HepG2 (cell line): ENCODE measurements around the gene GJA3. TPM values are rescaled to one million over a fixed set of nuclear protein-coding genes. Genes with fewer than 3 reads are reported as not detected.
A peak's percentile ranks its signal among the peaks of the same experiment; 100 is the strongest.

Experiments
- ADNP ChIP-seq: sonication (generic); formaldehyde crosslinking; IDR thresholded peaks from 2 replicates; pipeline ENCODE4 v1.4.0; 2020; ENCODE audit warnings: missing genetic modification reagents
- ATF7 ChIP-seq, 2 experiments: fragments of 450-650 bp in 1 of 2; sonication (generic) in 1 of 2; formaldehyde crosslinking in 1 of 2; IDR thresholded peaks; 2 replicates each; pipeline versions ENCODE4 v1.4.0 to v1.6.1; 2016 to 2020; ENCODE audit warnings: antibody characterized with exemption in 1 of 2, mild to moderate bottlenecking in 1 of 2, missing genetic modification reagents in 1 of 2
- CAMTA2 ChIP-seq: sonication (generic); formaldehyde crosslinking; IDR thresholded peaks from 2 replicates; pipeline ENCODE4 v1.4.0; 2020; ENCODE audit warnings: mild to moderate bottlenecking, missing genetic modification reagents, borderline replicate concordance
- DNMT1 ChIP-seq: sonication (generic); formaldehyde crosslinking; IDR thresholded peaks from 2 replicates; pipeline ENCODE4 v1.5.1; 2020; ENCODE audit warnings: mild to moderate bottlenecking, missing genetic modification reagents
- FOXK2 ChIP-seq: fragments of 450-650 bp; IDR thresholded peaks from 2 replicates; pipeline ENCODE4 v1.6.1; 2016
- GFI1 ChIP-seq: sonication (generic); formaldehyde crosslinking; IDR thresholded peaks from 2 replicates; pipeline ENCODE4 v1.5.0; 2020; ENCODE audit warnings: missing genetic modification reagents, mild to moderate bottlenecking, borderline replicate concordance
- PLRG1 ChIP-seq: fragments of 450-650 bp; conservative IDR thresholded peaks from 2 replicates; pipeline ENCODE4 v1.6.1; 2016
- RBFOX2 ChIP-seq: fragments of 200-400 bp; formaldehyde crosslinking; IDR thresholded peaks from 2 replicates; pipeline ENCODE4 v1.6.1; 2017; ENCODE audit warnings: low read depth, mild to moderate bottlenecking, low read length
- SMAD9 ChIP-seq: sonication (generic); formaldehyde crosslinking; IDR thresholded peaks from 2 replicates; pipeline ENCODE4 v1.5.1; 2020; ENCODE audit warnings: mild to moderate bottlenecking, missing genetic modification reagents
- ZEB1 ChIP-seq: IDR thresholded peaks from 2 replicates; pipeline ENCODE4 v1.6.1; 2012; ENCODE audit warnings: mild to moderate bottlenecking, low read depth, inconsistent platforms; ENCODE audit not compliant: insufficient replicate concordance
- ZFP36 ChIP-seq: fragments of 150-350 bp; IDR thresholded peaks from 2 replicates; pipeline ENCODE4 v1.6.1; 2018; ENCODE audit warnings: borderline replicate concordance, low read length, low read depth; ENCODE audit not compliant: partially characterized antibody
- ZNF3 ChIP-seq: IDR thresholded peaks from 2 replicates; pipeline ENCODE4 v1.7.0; 2017; ENCODE audit warnings: inconsistent platforms
- ZNF333 ChIP-seq: sonication (generic); formaldehyde crosslinking; IDR thresholded peaks from 2 replicates; pipeline ENCODE4 v1.4.0; 2020; ENCODE audit warnings: mild to moderate bottlenecking, missing genetic modification reagents, borderline replicate concordance
- ZNF34 ChIP-seq: sonication (generic); formaldehyde crosslinking; IDR thresholded peaks from 2 replicates; pipeline ENCODE4 v1.4.0; 2020; ENCODE audit warnings: mild to moderate bottlenecking, missing genetic modification reagents, borderline replicate concordance
- ZNF619 ChIP-seq: sonication (generic); formaldehyde crosslinking; IDR thresholded peaks from 2 replicates; pipeline ENCODE4 v1.4.0; 2020; ENCODE audit warnings: mild to moderate bottlenecking, missing genetic modification reagents
- ZNF772 ChIP-seq: sonication (generic); formaldehyde crosslinking; IDR thresholded peaks from 2 replicates; pipeline ENCODE4 v1.5.0; 2020; ENCODE audit warnings: mild to moderate bottlenecking, missing genetic modification reagents
- polyA plus RNA-seq, 8 experiments: library from polyadenylated mRNA; depleted of rRNA in 3 of 8; stranded (reverse) in 7 of 8; unstranded in 1 of 8; fragments of >200 nt; fragmentation: Illumina TruSeq in 4 of 8; extraction: Trizol in 4 of 8; gene quantifications; 2 replicates each; pipeline versions ENCODE4 v1.2.1 to v1.2.3, GENCODE V29; 2011 to 2016; ENCODE audit warnings: low read depth in 4 of 8, missing spikeins in 1 of 8, mixed read lengths in 1 of 8; ENCODE audit not compliant: insufficient read depth in 1 of 8
- total RNA-seq, 5 experiments: library from RNA; depleted of rRNA; stranded (reverse); fragments of >200 nt; fragmentation: Illumina TruSeq; extraction: Trizol; gene quantifications; 2 replicates each; pipeline ENCODE4 v1.2.3, GENCODE V29; 2016; ENCODE audit warnings: low read depth in 1 of 5
- TF ChIP-seq, protein P1 (sequence below): sonication (generic); formaldehyde crosslinking; IDR thresholded peaks from 2 replicates; pipeline ENCODE4 v1.5.1; 2020; ENCODE audit warnings: mild to moderate bottlenecking, missing genetic modification reagents, moderate library complexity
- TF ChIP-seq, protein P2 (sequence below): IDR thresholded peaks from 2 replicates; pipeline ENCODE4 v1.6.1; 2016

GJA3 gene
- total and polyA plus RNA-seq, 2 of the 13 experiments (the other 11 are each of a cell fraction or from before 2014, with no cell fraction given): 0.04 TPM

DNA sequence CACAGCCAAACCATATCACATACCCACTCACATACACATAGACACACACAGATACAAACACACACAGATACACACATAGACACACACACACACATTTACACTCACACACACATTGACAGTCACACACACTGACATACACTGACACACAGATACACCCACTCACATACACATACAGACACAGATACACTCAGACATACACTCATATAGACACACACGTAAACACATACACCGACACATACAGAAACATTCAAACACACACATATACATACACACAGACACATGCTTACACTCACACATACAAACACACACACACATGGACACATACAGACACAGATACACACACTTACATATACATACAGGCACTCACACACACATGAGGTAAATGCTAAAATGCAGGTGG, 30.2 kb downstream of the GJA3 start (continued):
- TF ChIP-seq PLRG1: no peak
- no peak for TF ChIP-seq ZFP36
- TF ChIP-seq RBFOX2: no peak
- no peak for TF ChIP-seq ADNP
- TF ChIP-seq GFI1 (CRISPR knock-in tag): no peak
- no peak for TF ChIP-seq DNMT1 (CRISPR knock-in tag)
- no peak for TF ChIP-seq CAMTA2 (CRISPR knock-in tag)
- no peak for TF ChIP-seq ZNF619 (CRISPR knock-in tag)
- no peak for TF ChIP-seq ZNF34 (CRISPR knock-in tag)
- TF ChIP-seq ZNF333 (CRISPR knock-in tag): no peak
- no peak for TF ChIP-seq ZNF3
- TF ChIP-seq, protein P1, sequence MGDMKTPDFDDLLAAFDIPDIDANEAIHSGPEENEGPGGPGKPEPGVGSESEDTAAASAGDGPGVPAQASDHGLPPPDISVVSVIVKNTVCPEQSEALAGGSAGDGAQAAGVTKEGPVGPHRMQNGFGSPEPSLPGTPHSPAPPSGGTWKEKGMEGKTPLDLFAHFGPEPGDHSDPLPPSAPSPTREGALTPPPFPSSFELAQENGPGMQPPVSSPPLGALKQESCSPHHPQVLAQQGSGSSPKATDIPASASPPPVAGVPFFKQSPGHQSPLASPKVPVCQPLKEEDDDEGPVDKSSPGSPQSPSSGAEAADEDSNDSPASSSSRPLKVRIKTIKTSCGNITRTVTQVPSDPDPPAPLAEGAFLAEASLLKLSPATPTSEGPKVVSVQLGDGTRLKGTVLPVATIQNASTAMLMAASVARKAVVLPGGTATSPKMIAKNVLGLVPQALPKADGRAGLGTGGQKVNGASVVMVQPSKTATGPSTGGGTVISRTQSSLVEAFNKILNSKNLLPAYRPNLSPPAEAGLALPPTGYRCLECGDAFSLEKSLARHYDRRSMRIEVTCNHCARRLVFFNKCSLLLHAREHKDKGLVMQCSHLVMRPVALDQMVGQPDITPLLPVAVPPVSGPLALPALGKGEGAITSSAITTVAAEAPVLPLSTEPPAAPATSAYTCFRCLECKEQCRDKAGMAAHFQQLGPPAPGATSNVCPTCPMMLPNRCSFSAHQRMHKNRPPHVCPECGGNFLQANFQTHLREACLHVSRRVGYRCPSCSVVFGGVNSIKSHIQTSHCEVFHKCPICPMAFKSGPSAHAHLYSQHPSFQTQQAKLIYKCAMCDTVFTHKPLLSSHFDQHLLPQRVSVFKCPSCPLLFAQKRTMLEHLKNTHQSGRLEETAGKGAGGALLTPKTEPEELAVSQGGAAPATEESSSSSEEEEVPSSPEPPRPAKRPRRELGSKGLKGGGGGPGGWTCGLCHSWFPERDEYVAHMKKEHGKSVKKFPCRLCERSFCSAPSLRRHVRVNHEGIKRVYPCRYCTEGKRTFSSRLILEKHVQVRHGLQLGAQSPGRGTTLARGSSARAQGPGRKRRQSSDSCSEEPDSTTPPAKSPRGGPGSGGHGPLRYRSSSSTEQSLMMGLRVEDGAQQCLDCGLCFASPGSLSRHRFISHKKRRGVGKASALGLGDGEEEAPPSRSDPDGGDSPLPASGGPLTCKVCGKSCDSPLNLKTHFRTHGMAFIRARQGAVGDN (CRISPR knock-in tag): no peak
- no peak for TF ChIP-seq ZEB1
- peak; percentile 36; the same call in 1 of the 2 replicates for TF ChIP-seq FOXK2
- no peak for TF ChIP-seq ZNF772 (CRISPR knock-in tag)
- TF ChIP-seq, protein P2, sequence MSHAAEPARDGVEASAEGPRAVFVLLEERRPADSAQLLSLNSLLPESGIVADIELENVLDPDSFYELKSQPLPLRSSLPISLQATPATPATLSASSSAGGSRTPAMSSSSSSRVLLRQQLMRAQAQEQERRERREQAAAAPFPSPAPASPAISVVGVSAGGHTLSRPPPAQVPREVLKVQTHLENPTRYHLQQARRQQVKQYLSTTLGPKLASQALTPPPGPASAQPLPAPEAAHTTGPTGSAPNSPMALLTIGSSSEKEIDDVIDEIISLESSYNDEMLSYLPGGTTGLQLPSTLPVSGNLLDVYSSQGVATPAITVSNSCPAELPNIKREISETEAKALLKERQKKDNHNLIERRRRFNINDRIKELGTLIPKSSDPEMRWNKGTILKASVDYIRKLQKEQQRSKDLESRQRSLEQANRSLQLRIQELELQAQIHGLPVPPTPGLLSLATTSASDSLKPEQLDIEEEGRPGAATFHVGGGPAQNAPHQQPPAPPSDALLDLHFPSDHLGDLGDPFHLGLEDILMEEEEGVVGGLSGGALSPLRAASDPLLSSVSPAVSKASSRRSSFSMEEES (CRISPR knock-in tag): no peak
- TF ChIP-seq ATF7 (IDR thresholded peaks at IDR 0.05): 0 out of 2 replicates have a peak, but pooled peaks have one; percentile 2
- no peak for TF ChIP-seq ATF7 (CRISPR knock-in tag; IDR thresholded peaks at IDR 0.05)
- no peak for TF ChIP-seq SMAD9 (CRISPR knock-in tag)
